Upper lobe of right lung (tissue), 1 donor: ENCODE results near the gene STMN1. TPM values are rescaled to one million over a fixed set of nuclear protein-coding genes. Genes with fewer than 3 reads are reported as not detected.

Experiments used
- ATAC-seq: fragments of 200-7000 bp; cut with Tn5 transposase; one replicate; pipeline ENCODE4 v1.9.1; 2020; ENCODE audit warnings: mild to moderate bottlenecking, moderate library complexity
- DNase-seq: peaks from one replicate; pipeline ENCODE4 v3.0.0-alpha.2; 2020
- H3K27ac ChIP-seq: fragments of 200-600 bp; one replicate; pipeline ENCODE4 v1.8.0; 2022
- H3K27me3 ChIP-seq: fragments of 200-600 bp; one replicate; pipeline ENCODE4 v1.8.0; 2022; ENCODE audit warnings: mild to moderate bottlenecking
- H3K36me3 ChIP-seq: fragments of 200-600 bp; one replicate; pipeline ENCODE4 v1.8.0; 2022
- H3K4me1 ChIP-seq: fragments of 200-600 bp; one replicate; pipeline ENCODE4 v1.8.0; 2022
- H3K4me3 ChIP-seq: fragments of 200-600 bp; one replicate; pipeline ENCODE4 v1.8.0; 2022; ENCODE audit warnings: mild to moderate bottlenecking
- H3K9me3 ChIP-seq: fragments of 200-600 bp; one replicate; pipeline ENCODE4 v1.8.0; 2022
- intact Hi-C: fragments of 100-400 bp; cut with DNase I; formaldehyde crosslinking; loops from one replicate; pipeline ENCODE4 v1.11.0; 2022
- long read RNA-seq: library from polyadenylated mRNA; unstranded; transcript quantifications from one replicate; pipeline ENCODE4 v2.0.0, GENCODE V29; 2021
- total RNA-seq: library from RNA; stranded (reverse); fragmentation: NEBNext Ultra II Directional; extraction: Animal tissue kit (Norgen Biotek cat#: 25700); gene quantifications from one replicate; pipeline ENCODE4 v1.2.1, GENCODE V29; 2021
- TF ChIP-seq, protein P1 (sequence below): fragments of 200-600 bp; IDR thresholded peaks from one replicate; pipeline ENCODE4 v1.8.0; 2022; ENCODE audit warnings: antibody characterized with exemption
- donor health status: DM: no; HTN: yes; CAD: no; lungs with severe emphysema.

Gene STMN1
- total RNA-seq, result 42.5 TPM
- long read RNA-seq, transcript STMN1-206 (5 exons, 1,504 nt), result major isoform, 6 of 6 reads
- long read RNA-seq, partial matches to known transcripts, result 0 of 6 reads
- long read RNA-seq, other reads (novel, unspliced or antisense), result 0 of 6 reads

DNA sequence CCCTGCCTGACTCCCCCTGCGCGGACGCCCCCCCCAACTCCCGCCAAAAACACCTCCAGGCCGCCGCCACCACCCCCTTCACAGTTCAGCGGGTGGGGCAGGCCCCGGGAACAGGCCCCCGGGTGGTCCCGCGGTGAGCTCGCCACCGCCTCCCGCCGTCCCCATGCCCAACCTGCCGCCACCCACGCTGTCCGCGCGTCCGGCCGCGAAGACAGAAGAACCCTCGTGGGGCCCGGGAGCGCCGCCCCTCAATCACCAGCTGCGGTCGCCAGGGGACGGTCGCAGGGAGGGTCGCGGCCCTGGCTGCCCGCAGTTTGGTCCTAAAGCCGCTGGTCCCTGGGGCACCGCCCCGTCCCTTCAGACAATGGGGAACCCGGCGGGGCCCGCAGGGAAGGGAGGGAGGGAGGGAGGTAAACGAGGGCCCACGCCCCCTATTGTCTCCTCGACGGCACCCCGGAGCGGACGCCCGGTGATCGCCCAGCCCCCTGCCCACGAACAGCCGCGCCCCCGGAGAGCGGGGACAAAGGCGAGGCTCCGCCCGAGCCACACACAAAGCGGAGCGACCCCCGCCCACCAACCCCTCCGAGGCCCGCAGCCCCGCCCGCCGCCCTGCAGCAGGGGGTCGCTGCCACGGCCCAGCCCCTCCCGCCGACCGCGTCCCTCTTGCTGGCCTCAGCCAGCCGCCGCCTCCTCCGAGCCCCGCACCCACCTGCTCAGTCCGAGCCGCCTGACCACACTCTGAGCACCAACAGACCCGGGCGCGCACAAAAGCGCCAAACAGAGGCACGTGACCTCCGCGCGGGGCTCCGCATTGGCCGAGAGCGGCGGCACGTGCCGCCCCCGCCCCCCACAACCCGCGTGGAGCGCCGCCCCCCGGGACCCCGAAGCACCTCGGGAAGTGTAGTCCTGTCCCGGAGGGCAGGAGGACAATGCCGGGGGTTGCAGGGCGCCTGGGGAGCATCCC lies at the start of gene STMN1:
TSS of gene STMN1 (minus strand) at position 740 of the 964 bp plus-strand sequence. CDS start 1,743 bp downstream, outside the sequence.
- DNase-seq (peak; percentile 93), ATAC-seq (peak; percentile 95)
- intact Hi-C loops, result no loop called here
- Histone ChIP-seq H3K9me3 (no peaks in the 10 kb centered on the region), H3K27ac (no peak within 1 kb of the TSS), H3K27me3 (no peaks in the 10 kb centered on the region), H3K4me3 (peak within 1 kb of the TSS; percentile 72), H3K36me3 (peaks cover 4% of the 10 kb centered on the region), H3K4me1 (peaks cover 18% of the 10 kb centered on the region)
- TF ChIP-seq, protein P1, sequence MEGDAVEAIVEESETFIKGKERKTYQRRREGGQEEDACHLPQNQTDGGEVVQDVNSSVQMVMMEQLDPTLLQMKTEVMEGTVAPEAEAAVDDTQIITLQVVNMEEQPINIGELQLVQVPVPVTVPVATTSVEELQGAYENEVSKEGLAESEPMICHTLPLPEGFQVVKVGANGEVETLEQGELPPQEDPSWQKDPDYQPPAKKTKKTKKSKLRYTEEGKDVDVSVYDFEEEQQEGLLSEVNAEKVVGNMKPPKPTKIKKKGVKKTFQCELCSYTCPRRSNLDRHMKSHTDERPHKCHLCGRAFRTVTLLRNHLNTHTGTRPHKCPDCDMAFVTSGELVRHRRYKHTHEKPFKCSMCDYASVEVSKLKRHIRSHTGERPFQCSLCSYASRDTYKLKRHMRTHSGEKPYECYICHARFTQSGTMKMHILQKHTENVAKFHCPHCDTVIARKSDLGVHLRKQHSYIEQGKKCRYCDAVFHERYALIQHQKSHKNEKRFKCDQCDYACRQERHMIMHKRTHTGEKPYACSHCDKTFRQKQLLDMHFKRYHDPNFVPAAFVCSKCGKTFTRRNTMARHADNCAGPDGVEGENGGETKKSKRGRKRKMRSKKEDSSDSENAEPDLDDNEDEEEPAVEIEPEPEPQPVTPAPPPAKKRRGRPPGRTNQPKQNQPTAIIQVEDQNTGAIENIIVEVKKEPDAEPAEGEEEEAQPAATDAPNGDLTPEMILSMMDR, result no peak

DNA sequence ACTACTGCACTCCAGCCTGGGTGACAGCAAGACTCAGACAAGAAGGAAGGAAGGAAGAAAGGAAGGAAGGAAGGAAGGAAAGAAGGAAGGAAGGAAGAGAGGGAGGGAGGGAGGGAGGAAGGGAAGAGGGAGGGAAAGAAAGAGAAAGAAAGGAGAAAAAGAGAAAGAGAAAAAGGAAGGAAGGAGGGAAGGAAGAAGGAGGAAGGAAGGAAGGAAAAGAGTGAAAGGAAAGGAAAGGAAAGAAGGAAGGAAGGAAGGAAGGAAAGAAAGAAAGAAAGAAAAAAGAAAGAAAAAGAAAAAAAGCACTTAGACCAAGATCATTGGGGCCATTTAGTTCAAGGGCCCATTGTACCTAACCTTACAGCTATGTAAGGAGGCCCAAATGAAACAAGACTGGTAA lies 49.3 kb upstream of the STMN1 start:
- ATAC-seq (no peak), DNase-seq (no peak)
- Histone ChIP-seq H3K27ac (no peak overlapping the region), H3K4me1 (no peaks in the 10 kb centered on the region), H3K9me3 (no peaks in the 10 kb centered on the region), H3K27me3 (no peaks in the 10 kb centered on the region), H3K4me3 (no peak overlapping the region), H3K36me3 (peaks cover 16% of the 10 kb centered on the region)
- TF ChIP-seq, protein P1, result no peak
- intact Hi-C loops, result no loop called here

DNA sequence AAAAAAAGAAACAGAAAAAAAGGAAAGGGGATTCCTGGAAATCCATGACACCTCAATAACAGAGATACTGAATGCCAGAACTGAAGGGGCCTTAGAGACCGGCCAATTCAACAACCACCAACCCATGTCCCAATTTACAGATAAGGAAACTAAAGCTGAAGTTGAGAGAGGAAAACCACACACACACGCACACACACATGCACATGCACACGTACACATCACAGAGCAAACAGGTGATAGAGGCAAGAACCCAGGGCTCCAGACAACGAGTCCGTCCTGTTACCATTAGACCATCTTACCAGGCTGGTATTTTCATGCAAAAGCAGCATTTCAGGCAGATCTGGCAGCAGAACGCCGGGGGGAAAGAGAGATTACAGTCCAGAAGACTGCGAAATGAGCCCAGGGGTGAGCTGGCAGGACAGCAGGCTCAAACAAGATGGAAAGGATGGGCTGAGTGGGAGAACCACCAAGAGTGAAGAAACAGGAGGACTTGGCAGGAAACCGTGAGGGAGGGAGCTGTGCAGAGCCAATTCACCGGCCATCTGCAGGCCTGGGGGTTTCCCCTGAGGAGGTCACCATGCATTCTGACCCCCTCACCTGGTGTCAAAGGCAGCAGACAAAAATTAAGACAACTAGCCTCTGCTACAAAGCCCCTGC lies 48.2 kb upstream of the STMN1 start:
- TF ChIP-seq, protein P1, result no peak
- intact Hi-C loops, result no loop called here
- Histone ChIP-seq H3K36me3 (peaks cover 4% of the 10 kb centered on the region), H3K27me3 (no peaks in the 10 kb centered on the region), H3K9me3 (no peaks in the 10 kb centered on the region), H3K4me3 (no peak overlapping the region), H3K4me1 (no peaks in the 10 kb centered on the region), H3K27ac (no peak overlapping the region)
- ATAC-seq (no peak), DNase-seq (no peak)

DNA sequence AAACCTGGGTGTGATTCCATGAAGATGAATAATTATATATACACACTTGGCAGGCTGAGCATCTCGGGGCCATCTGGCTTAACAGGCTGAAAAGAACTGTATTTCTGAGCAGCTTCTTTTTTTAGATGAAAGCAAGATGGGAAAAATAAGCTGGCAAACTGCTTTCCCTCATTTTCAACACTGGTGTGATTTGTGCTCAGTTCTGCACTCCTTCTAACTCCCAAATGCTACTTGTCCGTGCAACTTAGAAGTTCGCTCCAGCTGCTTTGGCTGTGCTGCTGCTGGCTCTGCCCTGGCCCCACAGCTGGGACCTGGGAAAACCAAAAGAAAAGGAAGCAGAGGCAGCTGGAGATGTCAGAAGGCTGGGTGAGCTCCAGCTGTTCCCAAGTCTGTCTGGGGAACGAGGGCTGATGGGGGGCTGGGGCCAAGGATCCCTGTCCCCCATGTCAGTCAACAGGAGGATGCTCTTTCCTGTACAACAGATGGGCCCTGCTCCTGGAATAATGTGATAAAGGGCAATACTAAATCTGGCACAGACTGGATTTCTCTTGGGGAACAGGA lies 46.7 kb upstream of the STMN1 start:
- TF ChIP-seq, protein P1, result no peak
- no peaks in the 10 kb centered on the region for H3K4me1 ChIP-seq
- ATAC-seq, result no peak
- no peak for DNase-seq
- no peak overlapping the region for H3K4me3 ChIP-seq
- H3K36me3 ChIP-seq, result no peaks in the 10 kb centered on the region
- intact Hi-C loops, result no loop called here
- no peak overlapping the region for H3K27ac ChIP-seq
- no peaks in the 10 kb centered on the region for H3K9me3 ChIP-seq
- no peaks in the 10 kb centered on the region for H3K27me3 ChIP-seq

DNA sequence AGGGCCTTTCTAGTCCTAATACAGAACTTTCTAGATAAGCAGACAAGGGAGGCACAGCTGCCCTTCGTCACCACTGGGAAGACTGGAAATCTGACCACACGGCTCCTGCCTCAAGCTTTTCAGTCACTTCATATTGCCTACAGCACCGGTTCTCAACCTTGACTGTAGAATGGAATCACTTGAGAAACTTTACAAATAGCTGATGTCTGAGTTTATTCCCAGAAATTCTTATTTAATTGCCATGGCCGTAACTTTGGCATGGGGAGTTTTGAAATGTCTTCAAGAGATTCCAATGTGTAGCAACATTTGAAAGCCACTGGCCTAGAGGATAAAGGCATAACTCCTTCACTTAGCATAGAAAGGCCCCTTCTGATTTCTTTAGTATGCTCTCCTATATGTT lies 42.4 kb upstream of the STMN1 start:
- ATAC-seq, result no peak
- intact Hi-C loops, result no loop called here
- no peak overlapping the region for H3K4me3 ChIP-seq

More for the DNA sequence above, 42.4 kb upstream of the STMN1 start:
- Histone ChIP-seq H3K4me1 (no peaks in the 10 kb centered on the region), H3K9me3 (no peaks in the 10 kb centered on the region), H3K27me3 (no peaks in the 10 kb centered on the region), H3K27ac (no peak overlapping the region), H3K36me3 (no peaks in the 10 kb centered on the region)
- no peak for DNase-seq
- TF ChIP-seq, protein P1, result no peak
